GM19238 (cell line): ENCODE data around the gene C11orf68.
A peak's percentile ranks its signal among the peaks of the same experiment; 100 is the strongest.
"Not testable (repeated sequence)": the region's sequence is repeated elsewhere in the genome, so short reads cannot be mapped to it uniquely, and the experiment has no call there.

Experiments used
- DNase-seq: peaks from one replicate; pipeline ENCODE4 v3.0.0; 2011; ENCODE audit warnings: low spot score; ENCODE audit not compliant: insufficient read length

C11orf68 gene

DNA sequence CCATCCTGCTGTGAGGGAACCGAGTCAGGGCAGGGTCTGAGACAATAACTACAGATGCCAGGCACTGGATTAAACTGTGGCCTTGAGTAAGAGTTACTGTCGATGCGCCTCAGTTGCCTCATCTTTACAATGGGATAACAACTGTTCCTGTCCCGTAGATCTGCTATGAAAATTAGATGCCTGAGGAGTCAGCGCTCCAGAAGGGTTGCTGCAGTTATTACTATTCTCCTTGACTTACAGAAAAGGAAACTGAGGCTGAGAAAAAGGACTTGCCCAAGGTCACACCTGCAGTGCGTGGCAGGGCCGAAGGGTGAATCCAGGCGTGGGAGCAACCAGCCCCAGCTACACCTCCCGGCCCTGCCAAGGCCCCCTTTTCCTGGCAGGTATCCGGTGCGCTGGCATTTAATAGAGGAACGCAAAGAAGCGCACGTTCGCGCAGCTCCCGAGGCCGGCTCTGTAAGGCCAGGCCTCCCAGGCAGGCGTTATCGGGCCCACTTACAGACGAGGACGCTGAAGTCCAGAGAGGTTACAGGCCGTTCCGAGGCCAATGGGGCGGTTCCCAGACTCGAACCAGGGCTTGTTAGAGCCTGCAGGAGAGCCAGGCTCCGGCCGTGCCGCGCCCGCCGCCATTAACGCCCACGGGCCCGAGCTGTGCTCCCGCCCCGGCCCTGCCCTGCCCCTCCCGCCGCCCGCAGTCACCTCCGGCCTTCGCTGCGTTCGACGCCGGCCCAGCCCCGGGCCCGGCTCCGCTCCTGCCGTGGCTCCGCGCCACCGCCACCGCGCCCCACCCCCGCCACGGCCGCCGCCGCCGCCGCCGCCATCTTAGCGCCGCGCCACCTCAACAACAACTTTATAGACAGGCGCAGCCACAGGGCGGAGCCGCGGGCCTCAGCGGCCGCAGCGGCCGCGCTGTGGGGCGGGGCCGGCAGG is at the start of gene C11orf68:
Gene C11orf68 (minus strand): TSS at position 852 of the 930 bp plus-strand sequence. CDS start 31 bp downstream, at position 821.
- DNase-seq: no peak

DNA sequence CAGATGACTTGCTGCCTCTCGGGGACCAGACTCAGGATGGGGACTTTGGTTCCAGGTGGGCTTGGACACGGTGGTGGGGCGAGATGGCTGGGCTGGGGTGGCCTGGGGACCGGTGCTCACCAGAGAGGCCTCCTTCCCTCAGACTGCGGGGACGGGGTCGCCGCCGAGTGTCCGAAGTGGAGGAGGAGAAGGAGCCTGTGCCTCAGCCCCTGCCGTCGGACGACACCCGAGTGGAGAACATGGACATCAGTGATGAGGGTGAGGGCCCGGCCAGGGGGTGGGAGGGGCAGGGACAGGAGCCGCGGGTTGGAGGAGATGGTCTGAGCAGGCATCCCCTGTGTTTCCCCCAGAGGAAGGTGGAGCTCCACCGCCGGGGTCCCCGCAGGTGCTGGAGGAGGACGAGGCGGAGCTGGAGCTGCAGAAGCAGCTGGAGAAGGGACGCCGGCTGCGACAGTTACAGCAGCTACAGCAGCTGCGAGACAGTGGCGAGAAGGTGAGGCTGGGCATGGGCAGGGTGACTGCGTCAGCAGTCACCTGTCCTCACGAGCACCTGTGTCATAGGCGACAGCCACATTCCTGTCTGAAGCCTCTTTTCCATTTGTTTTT is 48.6 kb upstream of the C11orf68 start:
- DNase-seq: no peak

DNA sequence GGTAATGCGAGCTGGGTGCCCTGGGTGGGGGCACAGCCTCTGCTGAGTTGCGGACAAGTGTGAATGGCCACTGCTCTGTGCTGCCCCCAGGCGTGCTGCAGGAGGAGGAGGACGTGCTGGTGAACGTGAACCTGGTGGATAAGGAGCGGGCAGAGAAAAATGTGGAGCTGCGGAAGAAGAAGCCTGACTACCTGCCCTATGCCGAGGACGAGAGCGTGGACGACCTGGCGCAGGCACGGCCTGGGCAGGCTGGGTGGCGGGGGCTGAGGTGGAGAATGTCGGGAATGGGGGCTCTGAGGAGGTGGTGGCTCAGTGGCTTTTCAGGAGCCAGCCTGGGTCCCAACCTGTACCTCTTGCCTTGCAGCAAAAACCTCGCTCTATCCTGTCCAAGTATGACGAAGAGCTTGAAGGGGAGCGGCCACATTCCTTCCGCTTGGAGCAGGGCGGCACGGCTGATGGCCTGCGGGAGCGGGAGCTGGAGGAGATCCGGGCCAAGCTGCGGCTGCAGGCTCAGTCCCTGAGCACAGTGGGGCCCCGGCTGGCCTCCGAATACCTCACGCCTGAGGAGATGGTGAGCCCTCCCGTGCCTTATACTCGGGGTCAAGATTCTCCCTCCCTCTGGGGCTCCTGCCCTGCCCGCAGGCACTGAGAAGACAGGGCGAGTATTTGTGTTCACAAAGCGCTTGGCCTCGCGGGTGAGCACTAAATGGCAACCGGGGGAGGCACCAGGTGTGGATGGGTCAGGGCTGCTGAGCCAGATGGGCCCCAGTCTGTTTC is 47.3 kb upstream of the C11orf68 start:
- DNase-seq: no peak

DNA sequence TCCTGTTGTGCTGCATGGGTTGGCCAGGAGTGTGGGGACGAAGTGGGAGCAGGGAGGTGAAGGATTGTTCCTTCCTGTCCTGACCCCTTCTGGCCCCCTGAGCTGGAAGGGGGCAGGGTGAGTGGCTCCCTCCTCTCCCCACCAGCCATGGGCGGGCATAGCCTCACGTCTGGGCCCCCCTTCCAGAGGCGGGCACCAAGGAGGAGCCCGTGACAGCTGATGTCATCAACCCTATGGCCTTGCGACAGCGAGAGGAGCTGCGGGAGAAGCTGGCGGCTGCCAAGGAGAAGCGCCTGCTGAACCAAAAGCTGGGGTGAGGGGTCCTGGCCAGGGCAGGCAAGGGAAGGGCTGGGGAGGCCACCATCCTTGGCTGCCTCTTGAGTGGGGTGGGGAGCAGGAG is 46.0 kb upstream of the C11orf68 start:
- DNase-seq: no peak

DNA sequence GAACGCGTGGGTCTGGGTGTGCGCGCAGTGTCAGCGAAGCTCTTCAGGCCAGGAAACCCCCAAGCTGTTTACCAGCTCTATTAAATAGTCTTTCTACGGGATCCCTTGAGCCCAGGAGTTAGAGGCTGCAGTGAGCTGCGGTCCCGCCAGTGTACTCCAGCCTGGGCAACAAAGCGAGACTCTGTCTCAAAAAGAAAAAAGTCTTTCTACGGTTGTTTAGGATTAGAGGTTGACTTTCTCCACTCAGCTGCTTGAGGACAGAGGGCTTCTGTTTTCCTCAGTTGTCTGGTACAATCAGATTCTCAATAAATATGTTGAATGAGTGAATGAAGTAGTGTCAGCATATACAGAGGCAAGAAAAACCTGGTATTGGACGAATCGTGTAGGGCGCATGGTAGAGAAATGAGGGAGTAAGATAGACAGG is 43.3 kb upstream of the C11orf68 start:
- DNase-seq: no peak

DNA sequence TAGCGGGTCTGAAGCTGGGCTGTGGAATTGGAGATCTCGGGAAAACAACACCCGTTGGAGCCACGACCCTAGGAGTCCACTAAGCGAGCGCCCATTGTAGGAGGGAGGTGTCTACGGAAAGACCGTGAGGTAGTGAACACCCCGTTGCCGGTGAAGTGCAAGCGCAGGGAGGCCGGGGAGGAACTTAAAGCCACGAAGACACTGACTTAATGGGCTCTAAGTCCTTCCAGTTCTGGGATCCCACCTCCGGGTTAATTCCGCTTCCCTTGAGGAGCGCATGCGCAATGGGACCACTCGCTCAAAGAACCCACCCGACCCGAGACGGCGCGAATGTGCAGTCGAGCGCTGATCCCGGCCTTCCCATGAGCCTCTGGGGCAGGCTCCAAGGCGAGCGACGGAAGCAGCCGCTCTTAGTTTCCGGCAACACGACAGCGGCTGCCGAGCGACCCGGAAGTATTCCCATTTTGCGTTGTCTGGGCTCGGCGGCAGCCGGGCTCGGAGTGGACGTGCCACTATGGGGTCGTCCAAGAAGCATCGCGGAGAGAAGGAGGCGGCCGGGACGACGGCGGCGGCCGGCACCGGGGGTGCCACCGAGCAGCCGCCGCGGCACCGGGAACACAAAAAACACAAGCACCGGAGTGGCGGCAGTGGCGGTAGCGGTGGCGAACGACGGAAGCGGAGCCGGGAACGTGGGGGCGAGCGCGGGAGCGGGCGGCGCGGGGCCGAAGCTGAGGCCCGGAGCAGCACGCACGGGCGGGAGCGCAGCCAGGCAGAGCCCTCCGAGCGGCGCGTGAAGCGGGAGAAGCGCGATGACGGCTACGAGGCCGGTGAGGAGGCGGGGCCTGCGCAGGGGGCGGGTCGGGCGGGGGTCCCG is 42.6 kb upstream of the C11orf68 start, which contains the start of gene SART1:
Gene SART1 (plus strand): TSS at position 468 of the 874 bp plus-strand sequence. CDS start 47 bp downstream, at position 515.
- DNase-seq: peak; percentile 99

DNA sequence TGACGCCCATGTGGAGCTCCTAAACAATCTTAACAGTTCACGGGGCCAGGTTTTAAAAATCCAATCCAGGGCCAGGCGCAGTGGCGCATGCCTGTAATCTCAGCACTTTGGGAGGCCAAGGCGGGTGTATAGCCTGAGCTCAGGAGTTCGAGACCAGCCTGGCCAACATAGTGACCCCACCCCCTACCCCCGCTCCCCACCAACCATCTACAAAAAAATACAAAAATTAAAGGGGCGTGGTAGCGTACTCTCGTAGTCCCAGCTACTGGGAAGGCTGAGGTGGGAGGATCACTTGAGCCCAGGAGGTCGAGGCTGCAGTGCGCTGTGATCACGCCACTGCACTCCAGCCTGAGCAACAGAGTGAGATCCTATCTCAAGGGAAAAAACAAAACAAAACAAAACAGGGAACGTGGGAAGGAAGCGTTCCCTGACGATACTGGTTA is 42.0 kb upstream of the C11orf68 start:
- DNase-seq: no peak

DNA sequence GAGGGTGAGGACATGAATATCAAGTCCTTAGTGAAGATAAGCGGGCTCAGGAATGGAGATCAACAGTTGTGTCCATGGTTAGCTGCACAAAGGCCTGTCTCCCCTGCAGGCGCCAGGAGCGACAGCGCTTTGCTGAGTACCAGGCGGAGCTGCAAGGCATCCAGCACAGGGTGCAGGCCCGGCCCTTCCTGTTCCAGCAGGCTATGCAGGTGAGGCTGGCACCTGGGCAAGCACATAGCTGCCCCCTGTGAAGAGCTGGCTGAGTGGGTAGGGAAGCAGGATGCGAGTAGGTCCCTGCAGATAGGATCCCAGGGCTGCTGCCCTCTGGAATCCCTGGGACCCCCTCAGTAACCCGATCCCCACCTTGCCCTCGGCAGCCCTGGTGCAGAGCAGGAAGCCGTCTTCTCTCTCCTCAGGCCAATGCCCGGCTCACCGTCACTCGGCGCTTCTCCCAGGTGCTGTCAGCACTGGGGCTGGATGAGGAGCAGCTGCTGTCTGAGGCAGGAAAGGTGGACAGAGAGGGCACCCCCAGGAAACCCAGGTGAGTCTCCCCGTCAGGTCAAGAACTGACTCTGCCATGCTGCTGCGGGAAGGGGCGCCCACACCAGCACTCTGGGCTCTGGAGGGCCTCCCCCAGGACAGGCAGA is 40.0 kb upstream of the C11orf68 start:
- DNase-seq: no peak

DNA sequence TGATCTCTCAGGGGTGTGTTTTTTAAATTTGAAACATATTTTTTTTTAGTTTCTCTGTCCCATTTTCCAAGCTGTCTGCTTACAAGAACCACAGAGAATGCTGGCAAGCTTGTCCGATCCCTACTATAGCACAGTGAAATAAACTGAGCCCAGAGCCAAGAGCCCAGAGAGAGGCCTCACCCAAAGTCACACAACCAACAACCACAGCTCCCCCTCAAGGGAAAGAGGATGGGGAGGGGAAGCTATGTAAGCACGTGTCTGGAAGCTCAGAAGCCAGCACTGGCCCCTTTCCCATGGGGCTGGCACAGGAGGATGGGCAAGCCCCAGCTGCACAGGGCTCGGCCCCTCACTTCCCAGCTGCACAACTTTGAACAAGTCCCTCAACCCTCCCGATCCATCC is 39.4 kb upstream of the C11orf68 start:
- DNase-seq: no peak

DNA sequence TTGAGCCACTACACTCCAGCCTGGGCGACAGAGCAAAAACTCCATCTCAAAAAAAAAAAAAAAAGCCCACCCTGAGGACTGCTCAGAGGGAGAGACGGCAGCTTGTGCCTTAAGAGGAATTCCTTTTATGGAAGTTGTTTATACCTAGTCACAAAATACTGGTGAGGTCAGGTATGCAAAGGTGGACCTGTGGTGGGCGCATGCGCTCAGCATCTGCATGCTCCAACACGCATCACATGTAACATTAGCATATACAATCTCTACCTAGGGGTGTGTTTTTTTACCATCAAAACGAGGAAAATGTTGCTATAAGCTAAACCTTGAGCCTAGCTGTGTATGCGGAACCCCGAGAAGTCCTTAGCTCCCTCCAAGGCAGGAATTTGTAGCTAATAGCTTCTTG is 35.9 kb upstream of the C11orf68 start:
- no peak for DNase-seq

DNA sequence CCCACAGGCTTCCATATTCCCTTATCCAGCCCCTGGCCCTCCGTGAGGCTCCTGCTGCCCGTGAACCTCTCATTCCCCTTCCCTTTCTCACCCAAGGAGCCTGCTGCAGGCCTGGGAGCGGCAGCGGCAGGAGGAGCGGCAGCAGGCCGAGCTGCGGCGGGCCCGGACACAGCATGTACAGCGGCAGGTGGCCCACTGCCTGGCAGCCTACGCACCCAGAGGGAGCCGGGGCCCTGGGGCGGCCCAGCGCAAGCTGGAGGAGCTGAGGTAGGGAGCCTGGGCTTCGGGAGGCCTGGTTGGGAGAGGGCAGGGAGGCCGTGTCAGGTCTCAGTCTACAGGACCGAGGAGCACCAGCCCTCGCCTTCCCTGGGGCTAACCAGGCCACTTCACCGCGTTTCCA is 34.6 kb upstream of the C11orf68 start:
- no peak for DNase-seq

DNA sequence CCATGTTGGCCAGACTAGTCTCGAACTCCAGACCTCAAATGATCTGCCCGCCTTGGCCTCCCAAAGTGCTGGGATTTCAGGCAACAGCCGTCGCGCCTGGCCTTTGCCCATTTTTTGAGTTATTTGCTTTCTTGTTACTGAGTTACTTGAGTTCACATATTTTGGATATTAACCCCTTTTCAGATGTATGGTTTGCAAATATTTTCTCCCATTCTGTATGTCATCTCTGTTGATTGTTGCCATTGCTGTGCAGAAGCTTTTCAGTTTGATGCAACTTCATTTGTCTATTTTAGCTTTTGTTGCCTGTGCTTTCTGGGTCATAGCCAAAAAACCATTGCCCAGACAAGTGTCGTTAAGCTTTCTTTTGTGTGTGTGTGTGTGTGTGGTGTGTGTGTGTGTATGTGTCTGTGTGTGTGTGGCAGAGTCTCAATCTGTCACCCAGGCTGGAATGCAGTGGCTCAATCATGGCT is 33.2 kb upstream of the C11orf68 start:
- no peak for DNase-seq

DNA sequence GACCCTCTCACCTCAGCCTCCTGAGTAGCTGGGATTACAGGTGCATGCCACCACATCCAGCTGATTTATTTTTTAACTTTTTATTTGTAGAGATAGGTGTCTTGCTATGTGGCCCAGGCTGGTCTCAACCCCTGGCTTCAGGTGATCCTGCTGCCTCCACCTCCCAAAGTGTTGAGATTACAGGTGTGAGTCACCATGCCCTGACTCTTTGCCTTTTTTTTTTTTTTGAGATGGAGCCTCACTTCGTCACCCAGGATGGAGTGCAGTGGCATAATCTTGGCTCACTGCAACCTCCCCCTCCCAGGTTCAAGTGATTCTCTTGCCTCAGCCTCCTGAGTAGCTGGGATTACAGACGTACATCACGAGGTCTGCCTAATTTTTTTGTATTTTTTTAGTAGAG is 32.8 kb upstream of the C11orf68 start:
- DNase-seq: not testable (repeated sequence)

DNA sequence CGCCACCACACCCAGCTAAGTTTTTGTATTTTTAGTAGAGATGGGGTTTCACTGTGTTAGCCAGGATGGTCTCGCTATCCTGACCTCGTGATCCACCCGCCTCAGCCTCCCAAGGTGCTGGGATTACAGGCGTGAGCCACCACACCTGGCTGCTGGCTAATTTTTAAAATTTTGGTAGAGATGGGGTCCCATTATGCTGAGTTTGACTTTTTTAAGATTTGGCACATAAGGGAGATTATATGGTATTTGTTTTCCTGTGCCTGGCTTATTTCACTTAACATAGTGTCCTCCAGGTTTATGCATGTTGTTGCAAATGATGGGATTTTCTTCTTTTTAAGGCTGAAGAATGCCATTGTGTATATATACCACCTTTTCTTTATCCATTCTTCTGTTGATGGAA is 31.8 kb upstream of the C11orf68 start:
- DNase-seq: not testable (repeated sequence)

DNA sequence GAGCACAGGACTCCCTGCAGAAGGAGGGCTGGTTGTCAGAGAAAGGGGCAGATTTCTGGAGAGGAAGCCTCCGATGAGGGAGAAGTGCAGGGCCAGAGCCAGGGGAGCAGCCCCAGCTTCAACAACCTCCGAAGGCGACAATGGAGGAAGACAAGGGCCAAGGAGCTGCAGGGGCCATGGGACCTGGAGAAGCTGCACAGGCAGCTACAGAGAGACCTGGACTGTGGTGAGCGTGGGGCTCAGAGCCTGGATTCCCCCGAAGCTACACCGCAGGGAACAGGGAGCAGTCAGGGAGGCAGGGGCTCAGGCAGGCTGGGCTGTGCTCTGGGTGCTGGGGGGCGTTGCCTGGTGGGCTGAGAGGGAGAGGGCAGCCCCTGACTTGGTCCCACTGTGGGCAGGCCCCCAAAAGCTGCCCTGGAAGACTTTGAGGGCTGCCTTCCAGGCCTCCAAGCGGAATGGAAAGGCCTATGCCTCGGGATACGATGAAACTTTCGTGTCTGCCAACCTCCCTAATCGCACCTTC is 28.8 kb upstream of the C11orf68 start:
- no peak for DNase-seq

DNA sequence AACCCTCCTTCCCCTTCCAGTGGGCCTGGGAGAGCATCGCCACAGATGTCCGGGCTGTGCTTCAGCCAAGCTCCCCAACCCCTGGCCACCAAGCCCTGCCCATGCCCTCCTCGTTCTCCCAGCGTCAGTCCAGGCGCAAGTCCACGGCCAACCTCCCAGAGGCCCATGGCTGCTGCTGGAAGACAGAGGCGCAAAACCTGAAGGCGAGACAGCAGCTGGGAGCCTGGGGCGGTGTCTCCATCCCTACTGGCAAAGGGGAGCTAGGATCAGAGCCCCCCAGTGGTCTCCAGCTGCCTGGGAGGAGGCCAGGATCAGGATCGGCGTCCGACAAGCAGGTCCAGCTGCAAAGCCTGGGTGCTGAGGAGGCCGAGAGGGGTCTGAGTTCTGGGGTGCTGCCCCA is 28.3 kb upstream of the C11orf68 start:
- no peak for DNase-seq

DNA sequence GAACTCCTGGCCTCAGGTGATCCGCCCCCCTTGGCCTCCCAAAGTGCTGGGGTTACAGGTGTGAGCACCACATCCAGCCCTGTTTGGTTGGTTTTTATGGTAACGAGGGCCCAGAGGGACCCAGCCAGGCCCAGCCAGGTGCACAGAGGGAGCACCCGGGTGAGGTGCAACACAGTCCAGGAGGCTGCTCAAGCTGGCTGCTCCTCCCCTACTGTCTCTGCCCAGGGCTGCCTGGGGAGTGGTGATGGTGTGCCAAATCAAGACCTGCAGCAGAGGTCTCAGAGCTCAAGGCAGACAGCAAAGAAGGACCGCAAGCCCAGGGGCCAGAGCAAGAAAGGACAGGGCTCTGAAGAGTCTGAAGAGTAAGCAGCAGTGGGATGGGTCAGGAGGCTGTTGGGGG is 27.8 kb upstream of the C11orf68 start:
- DNase-seq: no peak

DNA sequence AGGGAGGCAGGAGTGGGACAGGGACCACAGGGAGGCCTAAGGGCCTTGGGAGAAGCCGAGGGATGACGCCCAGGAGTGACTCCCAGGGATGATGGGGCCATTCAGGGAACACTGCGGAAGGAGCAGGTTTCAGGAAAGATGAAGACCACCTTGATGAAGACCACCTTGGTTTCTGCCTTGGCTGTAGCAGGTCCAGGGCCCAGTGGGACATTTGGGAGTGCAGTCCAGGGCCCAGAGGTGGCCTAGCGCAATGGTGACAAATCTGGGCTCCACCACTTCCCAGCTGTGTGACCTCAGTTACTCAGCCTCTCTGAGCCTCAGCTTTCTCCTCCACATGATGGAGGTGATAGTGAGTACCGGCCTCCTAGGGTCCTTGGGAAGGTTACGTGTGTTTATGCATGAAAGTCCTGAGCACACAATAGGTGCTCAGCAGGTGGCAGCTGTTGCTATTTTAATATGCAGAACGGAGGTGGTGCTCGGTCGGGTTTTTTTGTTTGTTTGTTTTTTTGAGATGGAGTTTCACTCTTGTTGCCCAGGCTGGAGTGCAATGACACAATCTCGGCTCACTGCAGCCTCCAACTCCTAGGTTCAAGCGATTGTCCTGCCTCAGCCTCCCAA is 27.2 kb upstream of the C11orf68 start:
- DNase-seq: no peak

DNA sequence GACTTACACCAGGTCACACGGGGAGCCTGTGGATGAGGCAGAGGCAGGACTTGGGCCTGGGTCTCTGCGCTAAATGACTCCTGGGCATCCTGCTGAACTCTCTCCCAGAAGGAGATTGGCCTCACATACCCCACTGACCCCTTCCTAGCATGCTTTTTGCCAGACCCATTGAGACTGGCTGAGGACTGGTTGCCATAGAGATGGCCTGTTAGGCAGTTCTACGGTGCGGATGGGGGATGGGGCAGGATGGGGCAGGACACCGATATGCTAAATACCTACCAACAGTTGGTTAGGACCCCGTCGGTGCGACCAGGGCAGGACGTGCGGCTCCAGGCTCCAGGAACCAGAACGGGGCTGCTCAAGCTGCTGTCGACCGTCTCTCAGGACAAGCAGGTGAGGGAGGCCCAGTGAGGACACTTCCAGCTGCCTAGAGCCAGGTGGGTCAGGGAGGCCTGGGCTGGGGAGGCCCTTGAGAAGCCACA is 26.6 kb upstream of the C11orf68 start, which contains the start of gene TSGA10IP:
Gene TSGA10IP (plus strand): TSS at position 51 of the 482 bp plus-strand sequence. CDS start 196 bp downstream, at position 247.
- DNase-seq: no peak
